Mesenchymal stem cell (in vitro differentiated cells and primary cell): ENCODE data around the gene HAGHL.

Experiments
- DNase-seq: peaks from one replicate; pipeline ENCODE4 v3.0.0-alpha.2; 2013
- H2AFZ ChIP-seq: one replicate; pipeline ENCODE4 v1.6.1; 2013; ENCODE audit warnings: low read depth, mild to moderate bottlenecking, control low read depth, inconsistent platforms, low read length, moderate library complexity
- H2AK5ac ChIP-seq: 2 replicates; pipeline ENCODE4 v1.6.1; 2013; ENCODE audit warnings: low read length, moderate library complexity, mild to moderate bottlenecking, inconsistent platforms; ENCODE audit not compliant: severe bottlenecking
- H2BK120ac ChIP-seq: one replicate; pipeline ENCODE4 v1.6.1; 2013; ENCODE audit warnings: low read depth, mild to moderate bottlenecking, inconsistent platforms, low read length, moderate library complexity
- H2BK12ac ChIP-seq, 2 experiments: one replicate each; pipeline ENCODE4 v1.6.1; 2013; ENCODE audit warnings: inconsistent platforms in 2 of 2, low read length in 2 of 2, mild to moderate bottlenecking in 2 of 2, moderate library complexity in 2 of 2, control low read depth in 1 of 2
- H2BK15ac ChIP-seq: one replicate; pipeline ENCODE4 v1.6.1; 2013; ENCODE audit warnings: mild to moderate bottlenecking, low read depth, inconsistent platforms; ENCODE audit not compliant: poor library complexity, severe bottlenecking
- H2BK5ac ChIP-seq: 2 replicates; pipeline ENCODE4 v1.6.1; 2013; ENCODE audit warnings: low read depth, mild to moderate bottlenecking, low read length, control low read depth, inconsistent platforms; ENCODE audit not compliant: poor library complexity, severe bottlenecking
- H3K14ac ChIP-seq, 2 experiments: one replicate each; pipeline ENCODE4 v1.6.1; 2013; ENCODE audit warnings: inconsistent platforms in 2 of 2, low read length in 2 of 2, control low read depth in 1 of 2, mild to moderate bottlenecking in 1 of 2, moderate library complexity in 1 of 2
- H3K18ac ChIP-seq, 2 experiments: one replicate each; pipeline ENCODE4 v1.6.1; 2013; ENCODE audit warnings: inconsistent platforms in 2 of 2, low read length in 2 of 2, control low read depth in 1 of 2, low read depth in 1 of 2, mild to moderate bottlenecking in 1 of 2
- H3K23ac ChIP-seq, 2 experiments: one replicate each; pipeline ENCODE4 v1.6.1; 2013; ENCODE audit warnings: inconsistent platforms in 2 of 2, low read length in 2 of 2, mild to moderate bottlenecking in 2 of 2, moderate library complexity in 2 of 2, control low read depth in 1 of 2
- H3K27ac ChIP-seq: 2 replicates; pipeline ENCODE4 v1.5.1; 2013; ENCODE audit warnings: mild to moderate bottlenecking, moderate library complexity, low read length, control low read depth, inconsistent platforms; ENCODE audit not compliant: poor library complexity, severe bottlenecking
- H3K27me3 ChIP-seq, 2 experiments: 2 replicates each; pipeline versions ENCODE4 v1.6.1 to v1.7.0; 2013; ENCODE audit warnings: low read length in 2 of 2, mild to moderate bottlenecking in 2 of 2, moderate library complexity in 2 of 2, control low read depth in 1 of 2, inconsistent platforms in 1 of 2; ENCODE audit not compliant: control insufficient read depth in 1 of 2, insufficient read depth in 1 of 2
- H3K36me3 ChIP-seq, 2 experiments: 2 replicates each; pipeline versions ENCODE4 v1.6.1 to v1.7.0; 2013; ENCODE audit warnings: low read length in 2 of 2, control low read depth in 1 of 2, inconsistent platforms in 1 of 2, low read depth in 1 of 2, mild to moderate bottlenecking in 1 of 2; ENCODE audit not compliant: insufficient read depth in 2 of 2, control insufficient read depth in 1 of 2
- H3K4ac ChIP-seq, 2 experiments: one replicate each; pipeline ENCODE4 v1.6.1; 2013; ENCODE audit warnings: inconsistent platforms in 2 of 2, low read length in 2 of 2, mild to moderate bottlenecking in 2 of 2, moderate library complexity in 2 of 2, control low read depth in 1 of 2, low read depth in 1 of 2
- H3K4me1 ChIP-seq: 2 replicates; pipeline ENCODE4 v1.6.1; 2013; ENCODE audit warnings: low read depth, low read length, control low read depth; ENCODE audit not compliant: control insufficient read depth, insufficient read depth
- H3K4me2 ChIP-seq: 2 replicates; pipeline ENCODE4 v1.6.1; 2013; ENCODE audit warnings: low read length, mild to moderate bottlenecking, inconsistent platforms; ENCODE audit not compliant: poor library complexity, severe bottlenecking
- H3K4me3 ChIP-seq, 2 experiments: 2 replicates each; pipeline versions ENCODE4 v1.5.1 to v1.7.0; 2013; ENCODE audit warnings: low read length in 2 of 2, mild to moderate bottlenecking in 2 of 2, control low read depth in 1 of 2, low read depth in 1 of 2; ENCODE audit not compliant: insufficient read depth in 1 of 2
- H3K79me1 ChIP-seq: replicated peaks from 2 replicates; pipeline ENCODE4 v1.6.1; 2013; ENCODE audit warnings: mild to moderate bottlenecking, control low read depth, low read length, inconsistent platforms; ENCODE audit not compliant: poor library complexity, severe bottlenecking
- H3K9ac ChIP-seq: 2 replicates; pipeline ENCODE4 v1.7.0; 2013; ENCODE audit warnings: mild to moderate bottlenecking, low read length, moderate library complexity
- H3K9me3 ChIP-seq: 2 replicates; pipeline ENCODE4 v1.7.0; 2013; ENCODE audit warnings: mild to moderate bottlenecking, low read length; ENCODE audit not compliant: control insufficient read depth
- H4K8ac ChIP-seq: one replicate; pipeline ENCODE4 v1.6.1; 2013; ENCODE audit warnings: inconsistent platforms, mild to moderate bottlenecking, low read length, moderate library complexity
- H4K91ac ChIP-seq: one replicate; pipeline ENCODE4 v1.6.1; 2013; ENCODE audit warnings: mild to moderate bottlenecking, low read length, inconsistent platforms
- WGBS: methylation state at CpG from one replicate; pipeline ENCODE4 v1.1.7; 2013; ENCODE audit warnings: mixed read lengths; 5-methylcytosine and 5-hydroxymethylcytosine counted together

HAGHL gene

DNA sequence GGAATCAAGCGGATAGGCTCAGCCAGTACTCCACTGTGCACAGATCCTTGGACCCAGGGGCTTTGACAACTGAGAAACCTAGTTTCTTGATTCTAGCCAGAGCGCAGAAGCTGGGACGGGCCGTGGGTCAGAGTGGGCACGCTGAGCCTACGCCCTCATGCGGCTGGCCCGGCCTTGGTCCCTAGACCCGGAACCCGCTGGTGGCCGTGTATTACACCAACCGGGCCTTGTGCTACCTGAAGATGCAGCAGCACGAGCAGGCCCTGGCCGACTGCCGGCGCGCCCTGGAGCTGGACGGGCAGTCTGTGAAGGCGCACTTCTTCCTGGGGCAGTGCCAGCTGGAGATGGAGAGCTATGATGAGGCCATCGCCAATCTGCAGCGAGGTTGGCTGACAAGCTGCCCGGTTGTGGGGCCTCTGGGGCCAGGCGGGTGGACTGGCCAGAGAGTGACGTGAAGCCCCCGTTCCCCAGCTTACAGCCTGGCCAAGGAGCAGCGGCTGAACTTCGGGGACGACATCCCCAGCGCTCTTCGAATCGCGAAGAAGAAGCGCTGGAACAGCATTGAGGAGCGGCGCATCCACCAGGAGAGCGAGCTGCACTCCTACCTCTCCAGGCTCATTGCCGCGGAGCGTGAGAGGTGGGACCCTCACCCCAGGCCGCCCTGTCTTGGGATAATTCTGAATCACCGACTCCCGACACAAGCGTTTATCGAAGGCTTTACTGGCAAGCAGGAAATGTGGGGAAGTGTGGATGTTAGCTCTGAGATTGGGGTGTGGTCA, 45.8 kb upstream of the HAGHL start:
- Histone ChIP-seq H2BK5ac (no peak overlapping the region), H4K91ac (no peak overlapping the region), H3K4me1 (peaks cover 70% of the 10 kb centered on the region), H2BK120ac (peak overlapping the region; percentile 15), H3K4ac (peak overlapping the region; percentile 33 to 91), H2AK5ac (no peak overlapping the region), H3K79me1 (peaks cover 19% of the 10 kb centered on the region), H3K9ac (peak overlapping the region; percentile 94), H3K23ac (peak overlapping the region in 1 of 2 experiments; percentile 85), H3K18ac (no peak overlapping the region), H3K4me2 (peak overlapping the region; percentile 83), H3K14ac (peak overlapping the region in 1 of 2 experiments; percentile 88), H3K9me3 (no peaks in the 10 kb centered on the region), H2BK12ac (peak overlapping the region in 1 of 2 experiments; percentile 31), H2AFZ (peak overlapping the region; percentile 3), H3K27ac (peak overlapping the region; percentile 59), H2BK15ac (no peak overlapping the region), H3K4me3 (peak overlapping the region; percentile 80 to 93), H3K36me3 (peaks cover 29 to 64% of the 10 kb centered on the region in 2 experiments), H4K8ac (no peak overlapping the region), H3K27me3 (no peaks in the 10 kb centered on the region)
- DNase-seq, result peak; percentile 58
- WGBS, result 59% methylated on average over 44 of the region's 44 CpGs

DNA sequence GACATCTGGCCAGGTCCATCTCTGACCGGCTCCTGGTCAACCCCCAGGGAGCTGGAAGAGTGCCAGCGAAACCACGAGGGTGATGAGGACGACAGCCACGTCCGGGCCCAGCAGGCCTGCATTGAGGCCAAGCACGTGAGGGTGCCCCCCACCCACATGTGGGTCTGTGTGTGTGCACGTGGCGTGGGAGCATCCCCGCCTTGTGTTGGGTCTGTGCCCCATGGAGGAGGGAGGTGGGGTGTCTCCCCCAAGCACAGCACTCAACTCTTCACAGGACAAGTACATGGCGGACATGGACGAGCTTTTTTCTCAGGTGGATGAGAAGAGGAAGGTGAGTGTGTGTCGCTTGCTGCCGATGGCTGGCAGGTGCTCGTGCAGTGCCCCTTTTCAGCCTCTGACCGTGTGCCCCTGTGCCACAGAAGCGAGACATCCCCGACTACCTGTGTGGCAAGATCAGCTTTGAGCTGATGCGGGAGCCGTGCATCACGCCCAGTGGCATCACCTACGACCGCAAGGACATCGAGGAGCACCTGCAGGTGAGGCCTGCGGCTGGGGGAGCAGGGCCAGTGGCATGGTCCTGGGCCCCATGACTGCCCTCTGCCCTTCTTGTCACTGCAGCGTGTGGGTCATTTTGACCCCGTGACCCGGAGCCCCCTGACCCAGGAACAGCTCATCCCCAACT, 45.0 kb upstream of the HAGHL start:
- no peak overlapping the region for H2BK5ac ChIP-seq
- H3K4ac ChIP-seq, result no peak overlapping the region
- peaks cover 68% of the 10 kb centered on the region for H3K4me1 ChIP-seq
- H3K36me3 ChIP-seq, result peaks cover 36 to 68% of the 10 kb centered on the region in 2 experiments
- no peak overlapping the region for H3K27ac ChIP-seq
- peak overlapping the region; percentile 94 for H3K9ac ChIP-seq
- H4K8ac ChIP-seq, result peak overlapping the region; percentile 38
- no peak overlapping the region for H3K18ac ChIP-seq
- peak overlapping the region in 1 of 2 experiments; percentile 93 for H3K4me3 ChIP-seq
- WGBS, result 85% methylated on average over 28 of the region's 28 CpGs
- no peaks in the 10 kb centered on the region for H3K27me3 ChIP-seq
- H3K4me2 ChIP-seq, result peak overlapping the region; percentile 83
- peaks cover 27% of the 10 kb centered on the region for H3K79me1 ChIP-seq
- no peak overlapping the region for H2BK12ac ChIP-seq
- no peak overlapping the region for H2BK120ac ChIP-seq
- H2AFZ ChIP-seq, result no peak overlapping the region
- no peak overlapping the region for H4K91ac ChIP-seq
- no peaks in the 10 kb centered on the region for H3K9me3 ChIP-seq
- H2BK15ac ChIP-seq, result no peak overlapping the region
- no peak overlapping the region for H2AK5ac ChIP-seq
- no peak overlapping the region for H3K23ac ChIP-seq
- DNase-seq, result no peak
- H3K14ac ChIP-seq, result no peak overlapping the region

DNA sequence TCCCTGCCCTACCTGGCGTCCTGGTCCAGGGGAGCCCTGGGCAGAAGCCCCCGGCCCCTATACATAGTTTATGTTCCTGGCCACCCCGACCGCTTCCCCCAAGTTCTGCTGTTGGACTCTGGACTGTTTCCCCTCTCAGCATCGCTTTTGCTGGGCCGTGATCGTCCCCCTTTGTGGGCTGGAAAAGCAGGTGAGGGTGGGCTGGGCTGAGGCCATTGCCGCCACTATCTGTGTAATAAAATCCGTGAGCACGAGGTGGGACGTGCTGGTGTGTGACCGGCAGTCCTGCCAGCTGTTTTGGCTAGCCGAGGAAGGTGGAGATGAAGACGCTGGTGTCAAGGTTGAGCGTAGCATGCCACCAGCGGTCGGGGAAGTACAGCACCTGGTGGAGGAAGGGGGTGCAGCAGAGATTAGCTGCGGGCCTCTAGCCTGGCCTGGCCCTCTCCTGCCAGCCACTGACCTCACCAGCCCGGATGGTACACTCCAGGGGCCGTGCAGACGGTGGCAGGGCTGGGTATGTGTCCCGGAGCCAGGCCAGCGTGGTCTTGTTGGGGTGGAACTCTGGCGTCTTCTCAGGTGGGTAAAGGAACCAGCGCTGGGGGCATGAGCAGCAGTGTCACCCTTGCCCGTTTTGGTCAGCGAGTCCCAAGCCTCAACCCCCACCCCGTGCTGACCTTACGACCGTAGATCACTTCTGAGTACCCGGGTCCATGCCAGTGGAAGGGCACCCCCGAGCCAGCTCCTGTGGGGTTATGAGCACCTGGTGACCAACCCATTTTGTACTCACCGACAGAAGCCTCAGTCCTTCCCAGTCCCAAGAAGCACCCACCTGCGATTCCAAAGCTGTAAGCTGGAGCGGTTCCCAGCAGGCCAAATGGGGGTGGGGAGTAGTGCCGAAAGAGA, 44.2 kb upstream of the HAGHL start:
- Histone ChIP-seq H4K8ac (peak overlapping the region; percentile 19), H3K36me3 (peaks cover 45 to 68% of the 10 kb centered on the region in 2 experiments), H2BK12ac (no peak overlapping the region), H3K18ac (no peak overlapping the region), H3K9me3 (no peaks in the 10 kb centered on the region), H2BK120ac (no peak overlapping the region), H2BK5ac (no peak overlapping the region), H2BK15ac (no peak overlapping the region), H3K27me3 (no peaks in the 10 kb centered on the region), H3K4me3 (peak overlapping the region in 1 of 2 experiments; percentile 93), H3K23ac (no peak overlapping the region), H3K79me1 (peaks cover 30% of the 10 kb centered on the region), H4K91ac (peak overlapping the region; percentile 25), H3K4me2 (peak overlapping the region; percentile 91), H3K9ac (peak overlapping the region; percentile 84), H3K27ac (no peak overlapping the region), H3K14ac (no peak overlapping the region), H2AFZ (no peak overlapping the region), H3K4me1 (peaks cover 65% of the 10 kb centered on the region), H2AK5ac (no peak overlapping the region), H3K4ac (peak overlapping the region; percentile 7 to 9)
- DNase-seq, result no peak
- WGBS, result 93% methylated on average over 34 of the region's 36 CpGs
